ENCODE measurements around the gene TMEM163. TPM values are rescaled to one million over a fixed set of nuclear protein-coding genes. Genes with fewer than 3 reads are reported as not detected.

The TMEM163 gene
- total RNA-seq, 6 experiments from 2014 or later = not detected

DNA sequence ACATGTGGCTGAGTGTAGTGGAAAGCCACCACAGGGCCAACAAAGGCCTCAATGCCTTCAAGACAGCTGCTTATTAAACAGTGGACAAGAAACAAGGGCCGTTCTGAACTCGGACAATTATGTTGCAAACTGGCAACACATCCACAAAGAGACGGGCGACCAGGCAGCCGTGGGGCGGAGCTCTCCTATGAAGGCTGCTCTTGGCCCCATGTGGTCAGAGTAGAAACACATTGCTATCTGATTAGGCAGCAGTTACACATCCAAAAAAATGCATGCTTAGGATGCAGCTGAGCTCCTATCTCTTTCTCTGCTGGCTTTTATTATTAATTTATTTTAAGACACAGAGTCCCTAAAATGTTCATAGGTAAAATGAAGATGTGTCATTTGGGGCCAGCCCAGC, 163.4 kb downstream of the TMEM163 start:
- H3K4me1 Mint-ChIP-seq (ENCODE audit: low read depth) = peaks cover 6% of the 10 kb centered on the region; the same call in 1 of the 2 replicates
- H3K27me3 Mint-ChIP-seq (ENCODE audit: insufficient read depth) = peaks cover 19% of the 10 kb centered on the region

DNA sequence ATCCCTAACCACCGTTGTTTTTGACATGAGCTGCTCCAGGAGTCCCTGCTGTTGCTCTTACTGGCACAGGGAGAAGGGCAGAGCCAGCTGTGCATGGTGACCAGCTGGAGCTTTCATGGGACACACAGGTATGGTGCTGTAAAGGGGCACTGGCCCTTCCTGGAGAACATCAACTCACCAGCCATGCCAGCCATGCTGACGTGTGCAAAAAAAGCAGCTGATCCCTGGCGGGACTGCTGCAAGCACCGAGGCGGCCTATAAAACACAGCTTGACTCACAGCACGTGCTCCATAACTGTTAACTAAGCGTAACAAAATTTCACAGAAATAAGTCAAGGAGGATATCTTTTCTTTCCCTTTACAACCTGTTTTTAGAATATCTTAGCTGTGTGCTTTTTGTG, 165.1 kb downstream of the TMEM163 start:
- H3K27me3 Mint-ChIP-seq (ENCODE audit: insufficient read depth) = peaks cover 17% of the 10 kb centered on the region
- peaks cover 6% of the 10 kb centered on the region; the same call in 1 of the 2 replicates for H3K4me1 Mint-ChIP-seq (ENCODE audit: low read depth)
- no peak for DNase-seq
- TF ChIP-seq, protein P1, sequence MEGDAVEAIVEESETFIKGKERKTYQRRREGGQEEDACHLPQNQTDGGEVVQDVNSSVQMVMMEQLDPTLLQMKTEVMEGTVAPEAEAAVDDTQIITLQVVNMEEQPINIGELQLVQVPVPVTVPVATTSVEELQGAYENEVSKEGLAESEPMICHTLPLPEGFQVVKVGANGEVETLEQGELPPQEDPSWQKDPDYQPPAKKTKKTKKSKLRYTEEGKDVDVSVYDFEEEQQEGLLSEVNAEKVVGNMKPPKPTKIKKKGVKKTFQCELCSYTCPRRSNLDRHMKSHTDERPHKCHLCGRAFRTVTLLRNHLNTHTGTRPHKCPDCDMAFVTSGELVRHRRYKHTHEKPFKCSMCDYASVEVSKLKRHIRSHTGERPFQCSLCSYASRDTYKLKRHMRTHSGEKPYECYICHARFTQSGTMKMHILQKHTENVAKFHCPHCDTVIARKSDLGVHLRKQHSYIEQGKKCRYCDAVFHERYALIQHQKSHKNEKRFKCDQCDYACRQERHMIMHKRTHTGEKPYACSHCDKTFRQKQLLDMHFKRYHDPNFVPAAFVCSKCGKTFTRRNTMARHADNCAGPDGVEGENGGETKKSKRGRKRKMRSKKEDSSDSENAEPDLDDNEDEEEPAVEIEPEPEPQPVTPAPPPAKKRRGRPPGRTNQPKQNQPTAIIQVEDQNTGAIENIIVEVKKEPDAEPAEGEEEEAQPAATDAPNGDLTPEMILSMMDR (IDR thresholded peaks at IDR 0.05) = no peak
- no peak overlapping the region for H3K4me3 Mint-ChIP-seq
- H3K9me3 Mint-ChIP-seq = no peaks in the 10 kb centered on the region
- H3K27ac Mint-ChIP-seq = no peak overlapping the region
- no peaks in the 10 kb centered on the region for H3K36me3 Mint-ChIP-seq (ENCODE audit: low read depth)

More for the DNA sequence above, 163.4 kb downstream of the TMEM163 start:
- Mint-ChIP-seq H3K9me3 (no peaks in the 10 kb centered on the region), H3K27ac (no peak overlapping the region), H3K36me3 (ENCODE audit: low read depth) (no peaks in the 10 kb centered on the region), H3K4me3 (no peak overlapping the region; the same call in 1 of the 2 replicates)
- TF ChIP-seq, protein P1 (IDR thresholded peaks at IDR 0.05) = no peak
- DNase-seq = no peak

DNA sequence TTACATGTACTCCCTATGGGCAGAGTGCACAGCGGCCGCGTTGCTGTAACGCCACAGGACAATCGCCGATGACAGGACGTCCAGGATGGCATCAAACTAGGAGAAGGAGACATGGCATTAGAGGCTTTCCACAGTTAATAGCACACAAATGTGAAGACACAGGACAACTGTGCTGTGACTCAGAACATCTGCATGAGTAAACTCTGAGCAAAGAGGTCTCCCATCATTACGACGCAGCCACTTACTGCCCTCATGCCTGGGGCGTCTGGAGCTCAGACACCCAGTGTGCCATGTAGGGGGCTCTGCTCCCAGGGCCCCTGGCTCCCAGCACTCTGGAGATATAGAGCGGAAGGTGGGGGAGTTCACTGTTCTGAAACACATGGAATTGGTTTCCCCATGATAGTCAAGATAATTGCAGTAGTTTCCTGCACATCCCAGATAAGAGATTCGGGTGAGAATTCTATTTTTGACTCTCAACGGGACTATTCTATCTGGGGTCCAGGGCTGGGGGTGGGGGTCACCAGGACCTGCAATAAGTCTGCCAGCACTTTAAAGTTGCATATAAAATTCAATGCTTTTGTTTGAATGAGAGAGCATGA, 168.1 kb downstream of the TMEM163 start:
- no peaks in the 10 kb centered on the region for H3K9me3 Mint-ChIP-seq
- no peak for DNase-seq
- no peak overlapping the region for H3K4me3 Mint-ChIP-seq
- H3K36me3 Mint-ChIP-seq (ENCODE audit: low read depth) = no peaks in the 10 kb centered on the region
- TF ChIP-seq, protein P1 (IDR thresholded peaks at IDR 0.05) = no peak
- H3K4me1 Mint-ChIP-seq (ENCODE audit: low read depth) = peaks cover 6% of the 10 kb centered on the region; the same call in 1 of the 2 replicates
- H3K27me3 Mint-ChIP-seq (ENCODE audit: insufficient read depth) = peaks cover 9% of the 10 kb centered on the region
- no peak overlapping the region for H3K27ac Mint-ChIP-seq

DNA sequence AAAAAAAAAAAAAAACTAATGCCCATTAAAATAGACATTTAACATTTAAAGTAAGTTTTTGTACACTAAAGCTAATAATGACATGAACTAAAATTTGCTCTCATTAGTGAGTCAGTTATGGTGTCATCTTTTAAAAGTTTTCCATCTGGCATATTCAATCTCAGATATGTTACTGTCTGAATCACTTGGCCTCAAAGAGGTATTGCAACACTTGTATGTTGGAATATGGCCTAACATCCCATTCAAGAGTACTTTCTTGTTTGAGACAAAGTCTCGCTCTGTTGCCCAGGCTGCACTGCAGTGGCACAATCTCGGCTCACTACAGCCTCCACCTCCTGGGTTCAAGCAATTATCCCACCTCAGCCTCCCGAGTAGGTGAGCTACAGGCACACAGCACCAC, 169.7 kb downstream of the TMEM163 start:
- Mint-ChIP-seq H3K27me3 (ENCODE audit: insufficient read depth) (peaks cover 9% of the 10 kb centered on the region), H3K27ac (no peak overlapping the region), H3K4me3 (no peak overlapping the region), H3K4me1 (ENCODE audit: low read depth) (no peaks in the 10 kb centered on the region), H3K36me3 (ENCODE audit: low read depth) (no peaks in the 10 kb centered on the region), H3K9me3 (no peaks in the 10 kb centered on the region)
- peak; percentile 16 for DNase-seq
- TF ChIP-seq, protein P1 (IDR thresholded peaks at IDR 0.05) = no peak

DNA sequence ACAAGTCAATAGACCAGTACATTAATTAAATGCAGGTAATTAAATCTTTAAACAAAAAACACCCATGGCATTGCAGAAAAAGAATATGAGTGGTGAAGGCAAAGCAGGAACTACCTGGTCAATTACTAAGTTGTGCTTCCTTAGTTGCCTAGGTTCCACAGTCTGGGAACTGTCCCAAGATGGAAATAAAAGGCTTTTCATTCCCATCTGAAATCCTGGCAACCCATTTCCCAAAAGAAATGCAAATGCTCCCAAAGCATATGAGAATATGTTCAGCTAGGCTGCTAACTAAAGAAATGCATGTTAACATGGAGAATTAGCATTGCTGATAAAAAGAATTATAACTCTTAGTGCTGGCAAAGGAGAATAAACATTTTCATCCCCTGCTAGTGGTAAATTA, 177.8 kb downstream of the TMEM163 start:
- DNase-seq = no peak
- Mint-ChIP-seq H3K4me3 (no peak overlapping the region), H3K9me3 (no peaks in the 10 kb centered on the region), H3K36me3 (ENCODE audit: low read depth) (no peaks in the 10 kb centered on the region), H3K27me3 (ENCODE audit: insufficient read depth) (peaks cover 11% of the 10 kb centered on the region), H3K4me1 (ENCODE audit: low read depth) (no peaks in the 10 kb centered on the region), H3K27ac (no peak overlapping the region)
- TF ChIP-seq, protein P1 (IDR thresholded peaks at IDR 0.05) = no peak

Measured in HFFc6 (cell line).